Activated T-helper 2 cell treated with anti-CD3 and anti-CD28 coated beads, Interferon-gamma antibody, Interleukin-2, Interleukin-4, amounts not matched to agents 10 μg/mL and 5 μg/mL and 100 μg/mL, durations not matched to agents 14 hours and 24 hours and 36 hours (primary cell): Measurements from ENCODE around the gene SCAMP2. TPM values are rescaled to one million over a fixed set of nuclear protein-coding genes. Genes with fewer than 3 reads are reported as not detected.

Experiments
- DNase-seq: peaks from one replicate; pipeline ENCODE4 v3.0.0; 2021; ENCODE audit warnings: low spot score
- H3K27ac Mint-ChIP-seq: one replicate; pipeline ENCODE4 v1.8.0; 2021; ENCODE audit warnings: mixed read lengths
- H3K27me3 Mint-ChIP-seq: one replicate; pipeline ENCODE4 v1.8.0; 2021; ENCODE audit warnings: low read depth, mixed read lengths
- H3K36me3 Mint-ChIP-seq: one replicate; pipeline ENCODE4 v1.8.0; 2021; ENCODE audit warnings: low read depth, mixed read lengths
- H3K4me1 Mint-ChIP-seq: one replicate; pipeline ENCODE4 v1.8.0; 2021; ENCODE audit warnings: low read depth, mixed read lengths
- H3K4me3 Mint-ChIP-seq: one replicate; pipeline ENCODE4 v1.8.0; 2021; ENCODE audit warnings: low read depth, mild to moderate bottlenecking, moderate library complexity, mixed read lengths
- H3K9me3 Mint-ChIP-seq: one replicate; pipeline ENCODE4 v1.8.0; 2021; ENCODE audit warnings: mixed read lengths
- intact Hi-C: fragments of 100-400 bp; cut with micrococcal nuclease; formaldehyde crosslinking; loops from one replicate; pipeline ENCODE4 v1.15.1; 2023
- total RNA-seq: library from RNA; stranded (reverse); gene quantifications from 2 replicates; pipeline ENCODE4 v1.2.3, GENCODE V29; 2022

Gene SCAMP2
- total RNA-seq, 1 donor from 2014 or later, result 85.0 TPM

- intact Hi-C loops, result loop anchor here (5.0 kb wide), 1 partner anchor 98 kb away; the partner anchor contains the start of gene COX5A
- no peak overlapping the region for H3K27ac Mint-ChIP-seq
- peaks cover 30% of the 10 kb centered on the region for H3K4me1 Mint-ChIP-seq
- no peaks in the 10 kb centered on the region for H3K9me3 Mint-ChIP-seq
- H3K36me3 Mint-ChIP-seq, result peaks cover 34% of the 10 kb centered on the region
- H3K4me3 Mint-ChIP-seq, result no peak overlapping the region
- no peaks in the 10 kb centered on the region for H3K27me3 Mint-ChIP-seq
- no peak for DNase-seq
These were observed 33.4 kb downstream of the SCAMP2 start for GRCh38 chr15:74839526-74840395.

- DNase-seq, result no peak
- Mint-ChIP-seq H3K4me1 (peaks cover 24% of the 10 kb centered on the region), H3K36me3 (peaks cover 28% of the 10 kb centered on the region), H3K27me3 (no peaks in the 10 kb centered on the region), H3K9me3 (no peaks in the 10 kb centered on the region), H3K4me3 (no peak overlapping the region), H3K27ac (no peak overlapping the region)
- intact Hi-C loops, result no loop called here
These were observed 34.2 kb downstream of the SCAMP2 start for GRCh38 chr15:74838746-74839525.

- H3K4me3 Mint-ChIP-seq, result no peak overlapping the region
- intact Hi-C loops, result no loop called here
These were observed 35.0 kb downstream of the SCAMP2 start for GRCh38 chr15:74838137-74838516.

GRCh38 chr15:74837482-74838136, 35.6 kb downstream of the SCAMP2 start:
- intact Hi-C loops, result no loop called here
- Mint-ChIP-seq H3K9me3 (no peaks in the 10 kb centered on the region), H3K27me3 (no peaks in the 10 kb centered on the region), H3K4me1 (peaks cover 22% of the 10 kb centered on the region), H3K36me3 (peaks cover 27% of the 10 kb centered on the region), H3K27ac (no peak overlapping the region), H3K4me3 (no peak overlapping the region)
- DNase-seq, result no peak

More at GRCh38 chr15:74838137-74838516, 35.0 kb downstream of the SCAMP2 start:
- Mint-ChIP-seq H3K27ac (no peak overlapping the region), H3K9me3 (no peaks in the 10 kb centered on the region), H3K4me1 (peaks cover 22% of the 10 kb centered on the region), H3K27me3 (no peaks in the 10 kb centered on the region), H3K36me3 (peaks cover 28% of the 10 kb centered on the region)
- DNase-seq, result no peak

GRCh38 chr15:74836846-74837245, 36.3 kb downstream of the SCAMP2 start:
- peaks cover 17% of the 10 kb centered on the region for H3K4me1 Mint-ChIP-seq
- no peaks in the 10 kb centered on the region for H3K9me3 Mint-ChIP-seq
- DNase-seq, result no peak
- intact Hi-C loops, result no loop called here
- no peaks in the 10 kb centered on the region for H3K27me3 Mint-ChIP-seq
- no peak overlapping the region for H3K27ac Mint-ChIP-seq
- H3K4me3 Mint-ChIP-seq, result no peak overlapping the region
- H3K36me3 Mint-ChIP-seq, result peaks cover 25% of the 10 kb centered on the region

- no peaks in the 10 kb centered on the region for H3K9me3 Mint-ChIP-seq
- no peaks in the 10 kb centered on the region for H3K27me3 Mint-ChIP-seq
- no peak overlapping the region for H3K4me3 Mint-ChIP-seq
- H3K27ac Mint-ChIP-seq, result no peak overlapping the region
- peaks cover 17% of the 10 kb centered on the region for H3K36me3 Mint-ChIP-seq
- no peak for DNase-seq
- intact Hi-C loops, result no loop called here
- peaks cover 5% of the 10 kb centered on the region for H3K4me1 Mint-ChIP-seq
These were observed 37.8 kb downstream of the SCAMP2 start for GRCh38 chr15:74835312-74835823.

- peaks cover 9% of the 10 kb centered on the region for H3K4me1 Mint-ChIP-seq
- DNase-seq, result no peak
- intact Hi-C loops, result no loop called here
- no peak overlapping the region for H3K27ac Mint-ChIP-seq
- no peaks in the 10 kb centered on the region for H3K9me3 Mint-ChIP-seq
- H3K27me3 Mint-ChIP-seq, result peaks cover 1% of the 10 kb centered on the region
- no peak overlapping the region for H3K4me3 Mint-ChIP-seq
- peaks cover 14% of the 10 kb centered on the region for H3K36me3 Mint-ChIP-seq
These were observed 39.6 kb downstream of the SCAMP2 start for GRCh38 chr15:74833376-74834107.

GRCh38 chr15:74832826-74833225, 40.3 kb downstream of the SCAMP2 start:
- DNase-seq, result no peak
- intact Hi-C loops, result no loop called here
- Mint-ChIP-seq H3K4me1 (peaks cover 9% of the 10 kb centered on the region), H3K4me3 (no peak overlapping the region), H3K9me3 (no peaks in the 10 kb centered on the region), H3K27me3 (peaks cover 7% of the 10 kb centered on the region), H3K27ac (no peak overlapping the region), H3K36me3 (peaks cover 14% of the 10 kb centered on the region)

GRCh38 chr15:74831813-74832495, 41.2 kb downstream of the SCAMP2 start:
- H3K9me3 Mint-ChIP-seq, result no peaks in the 10 kb centered on the region
- H3K4me1 Mint-ChIP-seq, result peaks cover 9% of the 10 kb centered on the region
- intact Hi-C loops, result no loop called here
- peaks cover 14% of the 10 kb centered on the region for H3K36me3 Mint-ChIP-seq
- H3K27me3 Mint-ChIP-seq, result peaks cover 12% of the 10 kb centered on the region
- no peak overlapping the region for H3K27ac Mint-ChIP-seq
- no peak overlapping the region for H3K4me3 Mint-ChIP-seq
- DNase-seq, result no peak

GRCh38 chr15:74830868-74831267, 42.3 kb downstream of the SCAMP2 start:
- DNase-seq, result no peak
- Mint-ChIP-seq H3K9me3 (no peaks in the 10 kb centered on the region), H3K4me3 (no peak overlapping the region), H3K36me3 (peaks cover 7% of the 10 kb centered on the region), H3K27ac (no peak overlapping the region), H3K27me3 (peaks cover 15% of the 10 kb centered on the region), H3K4me1 (peaks cover 9% of the 10 kb centered on the region)
- intact Hi-C loops, result no loop called here

GRCh38 chr15:74829991-74830390, 43.2 kb downstream of the SCAMP2 start:
- Mint-ChIP-seq H3K4me3 (no peak overlapping the region), H3K4me1 (peaks cover 5% of the 10 kb centered on the region), H3K36me3 (peaks cover under 1% of the 10 kb centered on the region), H3K9me3 (no peaks in the 10 kb centered on the region), H3K27ac (no peak overlapping the region), H3K27me3 (peaks cover 18% of the 10 kb centered on the region)
- DNase-seq, result no peak
- intact Hi-C loops, result no loop called here

GRCh38 chr15:74829486-74829885, 43.7 kb downstream of the SCAMP2 start:
- H3K36me3 Mint-ChIP-seq, result no peaks in the 10 kb centered on the region
- no peak for DNase-seq
- intact Hi-C loops, result no loop called here
- H3K4me3 Mint-ChIP-seq, result no peak overlapping the region
- H3K27me3 Mint-ChIP-seq, result peaks cover 23% of the 10 kb centered on the region
- peaks cover 3% of the 10 kb centered on the region for H3K4me1 Mint-ChIP-seq
- H3K9me3 Mint-ChIP-seq, result no peaks in the 10 kb centered on the region
- H3K27ac Mint-ChIP-seq, result no peak overlapping the region
